Keratinocyte (primary cell): ENCODE measurements around the gene FAM162A.

ENCODE experiments used
- EZH2 ChIP-seq: IDR thresholded peaks from one replicate; pipeline ENCODE4 v1.6.1; 2012; ENCODE audit warnings: inconsistent platforms, mild to moderate bottlenecking, low read length, moderate library complexity
- TF ChIP-seq, protein P1 (sequence below), 3 experiments: IDR thresholded peaks in 1 of 3; conservative IDR thresholded peaks in 1 of 3; optimal IDR thresholded peaks in 1 of 3; 2 replicates in 2 of 3; 3 replicates in 1 of 3; pipeline versions ENCODE3 to v1.5.1; 2011; ENCODE audit warnings: low read length in 3 of 3, mild to moderate bottlenecking in 3 of 3, moderate library complexity in 2 of 3, control low read depth in 1 of 3, inconsistent platforms in 1 of 3; ENCODE audit not compliant: insufficient read depth in 2 of 3; ENCODE audit errors: extremely low read depth in 1 of 3

DNA sequence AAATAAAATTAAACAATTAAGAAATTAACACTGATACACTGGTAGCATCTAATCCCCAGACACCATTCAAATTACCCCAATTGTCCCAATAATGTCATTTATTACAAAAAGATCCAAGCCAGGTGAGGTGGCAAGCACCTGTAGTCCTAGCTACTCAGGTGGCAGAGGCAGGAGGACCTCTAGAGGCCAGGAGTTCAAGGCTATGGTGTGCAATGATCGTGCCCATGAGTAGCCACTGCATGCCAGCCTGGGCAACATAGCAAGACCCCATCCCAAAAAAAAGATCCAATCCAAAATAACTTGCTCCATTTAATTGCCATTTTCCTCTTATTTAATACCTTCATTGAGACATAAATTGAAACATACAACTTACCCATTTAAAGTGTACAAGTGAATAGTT, 41.2 kb upstream of the FAM162A start:
- TF ChIP-seq, protein P1, sequence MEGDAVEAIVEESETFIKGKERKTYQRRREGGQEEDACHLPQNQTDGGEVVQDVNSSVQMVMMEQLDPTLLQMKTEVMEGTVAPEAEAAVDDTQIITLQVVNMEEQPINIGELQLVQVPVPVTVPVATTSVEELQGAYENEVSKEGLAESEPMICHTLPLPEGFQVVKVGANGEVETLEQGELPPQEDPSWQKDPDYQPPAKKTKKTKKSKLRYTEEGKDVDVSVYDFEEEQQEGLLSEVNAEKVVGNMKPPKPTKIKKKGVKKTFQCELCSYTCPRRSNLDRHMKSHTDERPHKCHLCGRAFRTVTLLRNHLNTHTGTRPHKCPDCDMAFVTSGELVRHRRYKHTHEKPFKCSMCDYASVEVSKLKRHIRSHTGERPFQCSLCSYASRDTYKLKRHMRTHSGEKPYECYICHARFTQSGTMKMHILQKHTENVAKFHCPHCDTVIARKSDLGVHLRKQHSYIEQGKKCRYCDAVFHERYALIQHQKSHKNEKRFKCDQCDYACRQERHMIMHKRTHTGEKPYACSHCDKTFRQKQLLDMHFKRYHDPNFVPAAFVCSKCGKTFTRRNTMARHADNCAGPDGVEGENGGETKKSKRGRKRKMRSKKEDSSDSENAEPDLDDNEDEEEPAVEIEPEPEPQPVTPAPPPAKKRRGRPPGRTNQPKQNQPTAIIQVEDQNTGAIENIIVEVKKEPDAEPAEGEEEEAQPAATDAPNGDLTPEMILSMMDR (optimal IDR thresholded peaks at IDR 0.05 in 1 of 3, IDR thresholded peaks at IDR 0.05 in 1 of 3, conservative IDR thresholded peaks at IDR 0.05 in 1 of 3; ENCODE audit: extremely low read depth in 1 of 3, insufficient read depth in 2 of 3, low read length in 3 of 3), result peak in 1 of 3 experiments; percentile 9
- no peak for TF ChIP-seq EZH2
